Mesothelial cell of epicardium (in vitro differentiated cells): Measurements from ENCODE around the gene DUSP14. TPM values are rescaled to one million over a fixed set of nuclear protein-coding genes. Genes with fewer than 3 reads are reported as not detected.

ENCODE experiments used
- DNase-seq, 2 experiments: peaks; one replicate each; pipeline ENCODE4 v3.0.0; 2021; ENCODE audit warnings: low spot score in 2 of 2; ENCODE audit not compliant: unreplicated experiment in 2 of 2
- H3K27ac Mint-ChIP-seq: 2 replicates; pipeline ENCODE4 v1.8.0; 2021; ENCODE audit warnings: mixed read lengths
- H3K27me3 Mint-ChIP-seq: 2 replicates; pipeline ENCODE4 v1.8.0; 2021; ENCODE audit warnings: low read depth, mixed read lengths
- H3K36me3 Mint-ChIP-seq: 2 replicates; pipeline ENCODE4 v1.8.0; 2021; ENCODE audit warnings: mixed read lengths
- H3K4me1 Mint-ChIP-seq: 2 replicates; pipeline ENCODE4 v1.8.0; 2021; ENCODE audit warnings: mixed read lengths
- H3K4me3 Mint-ChIP-seq: 2 replicates; pipeline ENCODE4 v1.8.0; 2021; ENCODE audit warnings: mild to moderate bottlenecking, moderate library complexity, mixed read lengths
- H3K9me3 Mint-ChIP-seq: 2 replicates; pipeline ENCODE4 v1.8.0; 2021; ENCODE audit warnings: mixed read lengths
- CTCF ChIP-seq: fragments of 200-600 bp; sonication (generic); IDR thresholded peaks from one replicate; pipeline ENCODE4 v1.5.0; 2021; ENCODE audit warnings: antibody characterized with exemption; ENCODE audit not compliant: unreplicated experiment
- total RNA-seq: library from RNA; stranded (reverse); gene quantifications from 3 replicates; pipeline ENCODE4 v1.2.1, GENCODE V29; 2021

Gene DUSP14
- total RNA-seq, 1 donor from 2014 or later = 13.4 TPM

GRCh38 chr17:37488607-37489196 is 989 bp upstream of the DUSP14 start:
- TF ChIP-seq CTCF = no peak
- peaks cover 54% of the 10 kb centered on the region for H3K4me1 Mint-ChIP-seq
- no peaks in the 10 kb centered on the region for H3K9me3 Mint-ChIP-seq
- H3K27me3 Mint-ChIP-seq = no peaks in the 10 kb centered on the region
- peak overlapping the region; percentile 52 for H3K27ac Mint-ChIP-seq
- H3K4me3 Mint-ChIP-seq = peak overlapping the region; percentile 86
- peak; percentile 30 to 59 for DNase-seq
- H3K36me3 Mint-ChIP-seq = no peaks in the 10 kb centered on the region

DNA sequence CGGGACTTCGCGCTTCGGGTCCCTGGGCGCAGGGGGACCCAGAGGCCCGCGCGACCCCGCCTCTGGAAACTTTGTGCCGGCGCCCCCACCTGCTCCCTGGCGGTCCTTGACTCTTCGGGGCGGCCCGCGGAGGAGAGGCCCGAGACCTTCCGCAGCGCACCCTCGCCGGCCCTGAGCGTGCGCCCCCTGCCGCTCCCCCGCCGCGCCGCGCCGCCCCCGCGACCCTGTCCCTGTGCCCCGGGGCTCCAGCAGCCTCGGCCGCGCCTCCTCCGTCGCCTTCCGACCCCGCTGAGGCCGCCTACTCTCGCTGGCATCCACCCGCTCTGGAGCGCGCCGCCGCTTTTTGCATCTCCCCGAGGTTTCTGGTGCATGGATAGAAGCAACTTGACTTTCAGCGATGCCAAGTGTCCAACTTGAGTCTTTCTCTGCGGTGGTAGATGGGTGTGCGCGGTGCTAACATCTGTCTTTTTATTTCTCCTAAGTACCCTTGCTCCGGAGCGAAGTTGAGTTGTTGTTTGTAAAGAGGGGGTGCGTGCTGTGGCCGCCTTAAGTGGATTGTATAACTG is 414 bp downstream of the DUSP14 start:
- H3K27ac Mint-ChIP-seq = peak overlapping the region; percentile 93
- TF ChIP-seq CTCF = peak; percentile 21
- H3K36me3 Mint-ChIP-seq = no peaks in the 10 kb centered on the region
- peaks cover 52% of the 10 kb centered on the region for H3K4me1 Mint-ChIP-seq
- DNase-seq = peak; percentile 42 to 73
- H3K9me3 Mint-ChIP-seq = no peaks in the 10 kb centered on the region
- H3K27me3 Mint-ChIP-seq = no peaks in the 10 kb centered on the region
- H3K4me3 Mint-ChIP-seq = peak overlapping the region; percentile 89

- H3K9me3 Mint-ChIP-seq = no peaks in the 10 kb centered on the region
- peaks cover 49% of the 10 kb centered on the region for H3K4me1 Mint-ChIP-seq
- peak overlapping the region; percentile 89 for H3K4me3 Mint-ChIP-seq
- DNase-seq = no peak
- no peaks in the 10 kb centered on the region for H3K27me3 Mint-ChIP-seq
- H3K36me3 Mint-ChIP-seq = no peaks in the 10 kb centered on the region
- no peak for TF ChIP-seq CTCF
- H3K27ac Mint-ChIP-seq = peak overlapping the region; percentile 93
Measured at GRCh38 chr17:37490638-37491614, 1.2 kb downstream of the DUSP14 start.

GRCh38 chr17:37492167-37492566 is 2.5 kb downstream of the DUSP14 start:
- H3K27me3 Mint-ChIP-seq = no peaks in the 10 kb centered on the region
- no peak for DNase-seq
- H3K4me1 Mint-ChIP-seq = peaks cover 41% of the 10 kb centered on the region
- no peak for TF ChIP-seq CTCF
- no peaks in the 10 kb centered on the region for H3K36me3 Mint-ChIP-seq
- H3K9me3 Mint-ChIP-seq = no peaks in the 10 kb centered on the region
- peak overlapping the region; percentile 79 for H3K27ac Mint-ChIP-seq
- H3K4me3 Mint-ChIP-seq = peak overlapping the region; percentile 39

DNA sequence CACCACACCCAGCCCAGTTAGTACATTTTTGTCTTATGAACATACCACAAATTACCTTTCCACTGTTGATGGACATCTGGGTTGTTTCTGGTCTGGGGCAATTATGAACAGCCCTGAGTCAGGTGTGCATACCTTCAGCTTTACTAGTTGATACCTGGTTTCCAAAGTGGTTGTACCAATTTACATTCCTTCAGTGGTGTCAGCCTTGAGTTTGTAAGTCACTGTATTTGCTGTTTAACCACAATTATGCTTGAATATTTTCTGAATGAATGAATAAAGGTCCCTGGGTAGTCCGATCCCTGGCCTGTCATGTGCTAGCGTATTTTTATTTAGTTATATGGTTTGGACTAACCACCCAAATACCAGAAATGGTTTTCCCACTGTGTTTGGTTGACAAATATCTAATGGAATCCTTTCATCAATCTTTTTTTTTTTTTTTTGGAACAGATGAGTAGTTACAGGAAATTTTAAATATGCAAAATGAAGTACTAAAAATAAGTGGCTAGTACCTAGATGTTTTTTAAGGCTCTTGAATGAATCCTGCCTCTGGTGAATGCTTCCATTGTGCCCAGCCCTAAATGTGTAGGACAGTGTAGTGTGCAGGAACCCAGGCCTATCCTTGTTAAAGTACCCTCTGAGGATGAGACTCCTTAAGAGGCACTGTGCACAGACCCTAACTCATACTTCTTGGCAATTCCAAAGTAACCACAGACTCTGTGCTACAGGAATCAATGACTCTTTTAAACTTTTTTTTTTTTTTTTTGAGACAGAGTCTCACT is 3.7 kb downstream of the DUSP14 start:
- Mint-ChIP-seq H3K27ac (peak overlapping the region; percentile 6), H3K36me3 (no peaks in the 10 kb centered on the region), H3K9me3 (no peaks in the 10 kb centered on the region), H3K27me3 (no peaks in the 10 kb centered on the region), H3K4me1 (peaks cover 33% of the 10 kb centered on the region), H3K4me3 (no peak overlapping the region)
- DNase-seq = no peak
- no peak for TF ChIP-seq CTCF
